Measurements from ENCODE around the gene CA12.

Gene CA12

GRCh38 chr15:63401714-63402497 lies 20.3 kb upstream of the CA12 start:
- DNase-seq (ENCODE audit: low read depth, low spot score), result no peak

DNA sequence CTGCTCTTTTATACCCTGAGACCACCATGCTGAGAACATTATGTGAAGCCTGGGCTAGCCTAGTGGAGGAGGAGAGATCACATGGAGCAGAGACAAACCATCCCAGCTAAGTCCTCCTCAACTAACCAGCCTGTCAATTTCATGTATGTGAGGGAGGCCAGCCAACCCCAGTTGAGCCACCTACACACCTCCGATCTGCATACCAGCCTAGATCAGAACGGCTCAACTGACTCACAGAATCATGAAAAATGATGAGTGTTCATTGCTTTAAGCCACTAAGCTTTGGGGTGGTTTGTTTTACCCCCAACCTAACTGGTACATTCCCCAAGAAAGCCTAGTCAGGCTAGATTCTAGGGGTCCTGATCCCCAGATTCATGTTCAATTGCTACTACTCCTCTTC lies 19.4 kb upstream of the CA12 start:
- no peak for DNase-seq (ENCODE audit: low read depth, low spot score)

- no peak for DNase-seq (ENCODE audit: low read depth, low spot score)
Observed at GRCh38 chr15:63398456-63398855, 16.8 kb upstream of the CA12 start.

- DNase-seq (ENCODE audit: low read depth, low spot score), result no peak
Observed at GRCh38 chr15:63396152-63396928, 14.7 kb upstream of the CA12 start.

DNA sequence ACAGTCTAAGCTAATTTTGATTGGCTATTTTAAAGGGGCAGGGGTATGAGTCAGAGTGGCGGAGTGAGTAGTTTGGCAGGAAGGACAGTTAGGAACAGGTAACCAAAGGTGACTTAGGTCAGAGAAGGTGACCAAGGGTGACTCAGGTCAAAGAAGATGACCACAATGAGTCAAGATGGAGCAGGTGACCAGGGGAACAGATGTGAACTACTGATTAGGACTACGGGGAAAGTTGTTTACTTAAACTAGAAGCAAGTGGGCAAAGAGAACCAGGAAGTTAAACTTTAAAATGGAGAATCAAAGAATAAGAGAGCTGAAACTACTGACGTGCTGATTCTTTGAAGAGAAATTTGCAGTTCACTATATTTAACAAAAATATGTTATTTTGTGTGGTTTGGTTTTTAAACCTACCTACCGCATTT lies 14.1 kb upstream of the CA12 start:
- DNase-seq (ENCODE audit: low read depth, low spot score), result no peak

DNA sequence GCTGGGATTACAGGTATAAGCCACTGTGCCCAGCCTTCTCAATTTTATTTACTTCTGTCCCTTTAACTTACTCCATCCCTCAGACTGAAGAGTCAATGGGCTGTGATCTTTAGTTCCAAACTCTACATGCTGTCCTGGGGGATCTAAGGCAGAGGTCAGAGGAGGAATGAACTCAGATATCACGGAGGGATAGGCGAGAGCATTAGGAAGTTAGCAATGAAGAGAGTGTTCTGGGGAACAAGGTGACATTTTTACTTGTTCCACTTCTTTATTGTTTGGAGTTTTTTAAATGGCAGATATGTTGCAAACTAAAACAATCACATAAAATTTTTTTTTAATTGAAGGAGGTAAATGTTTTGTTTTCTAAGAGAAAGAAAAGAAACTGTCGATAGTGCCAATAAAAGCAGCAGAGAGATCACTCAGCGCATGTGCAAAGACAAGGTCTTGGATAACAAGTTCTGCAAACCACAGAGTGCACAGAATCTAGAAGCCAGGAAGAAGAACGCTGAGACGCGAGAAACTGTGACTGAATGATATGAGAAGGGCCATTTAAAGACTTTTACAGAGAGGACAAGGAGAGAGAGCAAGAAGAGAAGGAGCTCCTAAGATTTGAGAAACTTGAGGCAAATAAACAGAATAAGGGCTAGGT lies 10.8 kb upstream of the CA12 start:
- no peak for DNase-seq (ENCODE audit: low read depth, low spot score)

- DNase-seq (ENCODE audit: low read depth, low spot score), result no peak
Observed at GRCh38 chr15:63391669-63392360, 10.2 kb upstream of the CA12 start.

GRCh38 chr15:63390689-63391088 lies 9.0 kb upstream of the CA12 start:
- no peak for DNase-seq (ENCODE audit: low read depth, low spot score)

GRCh38 chr15:63389902-63390670 lies 8.4 kb upstream of the CA12 start:
- no peak for DNase-seq (ENCODE audit: low read depth, low spot score)

DNA sequence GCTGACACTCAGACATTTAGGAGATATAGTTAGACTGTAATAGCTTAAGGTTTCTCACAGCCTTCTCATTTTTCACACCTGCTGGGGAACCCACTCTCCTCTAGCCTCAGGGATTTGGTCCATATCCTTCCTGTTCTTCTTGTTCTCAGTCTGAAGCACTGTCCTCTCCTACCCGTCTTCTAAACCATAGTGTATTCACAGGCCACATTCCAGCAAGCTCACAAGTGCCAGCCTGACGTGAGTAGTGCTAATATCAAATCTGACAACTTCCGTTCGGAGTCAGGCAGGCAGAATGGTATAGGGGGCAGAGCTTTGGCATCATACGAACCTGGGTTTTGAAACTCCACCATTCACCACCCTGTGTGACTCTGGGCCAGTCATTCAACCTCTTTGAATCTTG lies 6.9 kb upstream of the CA12 start:
- DNase-seq (ENCODE audit: low read depth, low spot score), result no peak

- DNase-seq (ENCODE audit: low read depth, low spot score), result no peak
Observed at GRCh38 chr15:63387748-63388493, 6.3 kb upstream of the CA12 start.

DNA sequence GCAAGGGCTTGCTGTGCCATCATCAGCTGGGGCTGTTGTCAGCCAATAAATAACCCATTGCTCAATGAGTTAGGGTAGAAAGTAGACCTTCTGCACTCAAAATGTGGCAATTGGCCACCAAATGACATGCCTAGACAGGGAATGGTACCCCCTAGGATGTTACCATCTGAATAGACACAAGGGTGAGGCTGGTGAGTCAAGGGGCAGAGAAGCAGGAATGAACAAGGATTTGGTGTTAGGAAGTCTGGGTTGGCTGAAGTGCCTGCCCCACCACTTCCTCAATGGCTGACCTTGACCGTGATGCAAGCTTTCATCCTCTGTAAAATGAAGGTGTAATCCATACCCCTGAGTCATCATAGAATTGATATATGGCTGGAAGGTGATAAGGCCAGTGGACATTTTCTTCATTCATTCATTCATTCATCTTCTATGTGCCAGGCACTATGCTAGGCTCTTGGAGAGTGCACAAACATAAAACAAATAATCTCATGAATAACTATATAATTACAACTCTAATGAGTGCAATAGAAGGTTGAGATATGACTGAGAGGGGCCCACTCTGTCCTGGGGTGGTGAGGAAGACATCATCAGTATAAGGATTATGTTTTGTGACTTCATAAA lies 4.4 kb upstream of the CA12 start:
- no peak for DNase-seq (ENCODE audit: low read depth, low spot score)

DNA sequence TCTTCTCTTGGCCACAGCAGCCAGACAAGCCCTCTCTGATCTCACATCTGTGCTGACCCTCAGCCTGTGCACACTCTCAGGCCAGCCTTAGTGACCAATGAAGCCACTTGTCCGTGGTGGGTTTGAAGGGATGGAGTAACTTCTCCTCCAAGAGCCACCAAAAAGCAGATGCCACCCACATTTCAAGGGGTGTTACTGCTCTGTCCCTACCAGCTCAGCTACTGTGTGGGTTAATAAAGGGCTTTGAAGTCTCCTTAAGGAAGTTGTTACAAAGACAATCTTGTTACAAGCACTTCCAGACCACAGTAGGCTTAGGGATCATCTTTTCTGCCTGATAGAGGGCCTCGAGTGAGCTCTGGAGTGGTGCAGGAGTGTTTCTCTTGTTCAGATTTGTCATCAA lies 3.3 kb upstream of the CA12 start:
- DNase-seq (ENCODE audit: low read depth, low spot score), result no peak

GRCh38 chr15:63382966-63383710 lies 1.5 kb upstream of the CA12 start:
- no peak for DNase-seq (ENCODE audit: low read depth, low spot score)

- DNase-seq (ENCODE audit: low read depth, low spot score), result peak; percentile 59
Observed at GRCh38 chr15:63380808-63381282, 801 bp downstream of the CA12 start.

DNA sequence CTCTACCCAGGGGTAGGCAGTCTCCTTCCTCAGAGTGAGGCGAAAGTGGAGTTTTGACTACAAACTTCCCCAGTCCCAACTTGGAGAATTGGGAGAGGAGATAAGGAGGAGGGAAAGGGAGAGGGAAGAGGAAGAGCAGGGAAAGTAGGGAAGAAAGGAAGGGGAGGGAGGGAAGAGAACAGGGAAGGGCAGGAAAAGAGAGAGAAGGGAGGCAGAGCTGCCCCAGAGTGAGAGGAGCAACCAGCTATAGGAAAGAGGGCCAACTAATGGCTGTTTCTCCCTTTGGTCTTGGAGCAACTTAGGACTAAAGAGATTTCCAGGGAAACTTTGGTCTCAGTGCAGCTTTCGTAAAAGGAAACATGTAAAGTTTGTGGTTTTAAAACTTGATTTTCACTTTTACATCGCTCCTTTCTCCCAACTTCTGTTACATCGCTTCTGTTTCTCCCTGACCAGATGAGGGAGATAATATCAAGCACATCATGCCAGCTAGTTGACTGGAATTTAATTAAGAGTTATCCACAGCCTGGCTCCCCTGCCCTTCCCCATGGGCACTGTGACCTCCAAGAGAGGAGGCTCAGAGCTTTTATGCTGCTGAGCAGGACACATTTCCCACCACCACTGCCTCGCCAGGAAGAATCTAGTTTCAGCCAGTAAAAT lies 1.4 kb downstream of the CA12 start:
- DNase-seq (ENCODE audit: low read depth, low spot score), result no peak

- no peak for DNase-seq (ENCODE audit: low read depth, low spot score)
Observed at GRCh38 chr15:63379492-63380150, 2.0 kb downstream of the CA12 start.

DNA sequence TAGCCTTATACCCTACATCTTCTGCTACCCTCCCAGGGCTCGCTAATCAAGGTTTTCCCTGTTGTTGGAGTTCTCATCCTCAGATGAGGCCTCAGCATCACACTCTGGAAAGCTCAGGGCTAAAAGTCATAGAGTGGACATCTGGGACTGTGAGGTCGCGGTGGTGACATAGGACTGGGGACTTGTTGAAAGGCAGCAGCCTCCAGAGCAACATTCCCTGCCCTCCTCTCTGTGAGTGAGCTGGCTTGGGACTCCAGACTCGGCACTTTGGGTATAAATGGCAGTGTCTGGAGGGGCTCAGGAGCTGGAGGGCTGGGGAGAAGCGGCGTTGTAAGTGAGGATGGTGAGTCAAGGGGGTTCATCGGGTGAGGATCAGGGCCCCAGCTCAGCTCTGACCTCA lies 2.7 kb downstream of the CA12 start:
- DNase-seq (ENCODE audit: low read depth, low spot score), result no peak

All from astrocyte of the hippocampus (primary cell).